Caki2 (cell line): ENCODE results near the gene PDK3. TPM values are rescaled to one million over a fixed set of nuclear protein-coding genes. Genes with fewer than 3 reads are reported as not detected.

ENCODE experiments used
- DNase-seq: peaks from one replicate; pipeline ENCODE4 v3.0.0-alpha.2; 2015; ENCODE audit warnings: low read depth
- in situ Hi-C: cut with HindIII; loops from 2 replicates; pipeline ENCODE4 v1.10.0; 2016; ENCODE audit warnings: low sequenced_read_pairs, low pct_unique_long_range_greater_than_20kb, mixed read lengths
- total RNA-seq: library from RNA; depleted of rRNA; stranded (reverse); fragments of >200 nt; shearing (Covaris generic); gene quantifications from 2 replicates; pipeline ENCODE4 v1.2.3, GENCODE V29; 2014; ENCODE audit warnings: low replicate concordance; rRNA removed

The PDK3 gene
- 19.3 and 21.1 TPM in 2 replicates for total RNA-seq

DNA sequence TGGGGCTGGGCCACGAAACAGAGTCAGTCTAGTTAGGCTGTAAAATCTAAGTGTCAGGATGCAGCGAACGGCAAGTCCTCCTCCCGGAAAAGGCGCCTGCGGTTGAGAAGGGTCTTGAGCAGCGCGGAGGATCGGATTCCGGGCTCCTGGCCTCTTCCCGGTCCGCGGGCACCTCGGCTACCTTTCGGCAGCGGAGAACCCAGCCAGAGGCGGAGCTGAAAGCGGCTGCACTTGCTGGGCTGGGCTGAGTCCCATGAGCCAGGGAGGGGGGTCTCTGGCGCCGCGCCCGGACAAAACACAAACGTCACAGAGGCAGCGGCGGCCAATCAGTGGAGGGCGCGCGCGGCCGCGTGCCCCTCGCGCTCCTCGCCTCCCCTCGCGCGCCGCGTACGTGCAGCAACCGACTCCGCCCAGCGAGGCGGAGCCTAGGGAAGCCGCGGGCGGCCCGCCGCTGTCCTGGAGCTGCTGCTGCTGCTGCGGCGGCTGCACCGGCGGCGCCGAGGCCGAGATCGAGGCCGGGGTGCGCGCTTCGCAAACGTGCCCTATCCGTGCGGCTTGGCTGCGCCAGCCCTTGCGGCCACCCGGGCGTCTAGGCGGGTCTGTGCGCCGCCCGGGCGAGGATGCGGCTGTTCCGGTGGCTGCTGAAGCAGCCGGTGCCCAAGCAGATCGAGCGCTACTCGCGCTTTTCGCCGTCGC, at the start of gene PDK3:
TSS of gene PDK3 (plus strand) at position 451 of the 696 bp plus-strand sequence. CDS start at position 621, 170 bp downstream.
- peak; percentile 93 for DNase-seq
- in situ Hi-C loops: no loop called here

DNA sequence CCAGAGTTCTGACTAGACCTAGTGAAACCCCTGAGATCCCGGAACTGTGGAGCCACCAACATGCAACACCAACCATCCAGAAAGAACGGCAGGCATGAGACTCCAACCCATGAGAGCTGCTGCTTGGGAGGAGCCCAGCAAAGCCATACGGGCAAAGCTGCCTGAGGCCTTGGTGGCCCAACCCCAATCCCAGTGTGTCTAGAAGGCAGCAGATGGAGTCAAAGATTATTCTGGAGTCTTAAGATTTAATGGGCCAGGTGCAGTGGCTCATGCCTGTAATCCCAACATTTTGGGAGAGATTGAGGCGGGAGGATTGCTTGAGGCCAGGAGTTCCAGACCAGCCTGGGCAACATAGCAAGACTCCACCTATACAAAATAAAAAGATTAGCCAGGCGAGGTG, 49.2 kb upstream of the PDK3 start:
- no peak for DNase-seq
- in situ Hi-C loops: no loop called here

DNA sequence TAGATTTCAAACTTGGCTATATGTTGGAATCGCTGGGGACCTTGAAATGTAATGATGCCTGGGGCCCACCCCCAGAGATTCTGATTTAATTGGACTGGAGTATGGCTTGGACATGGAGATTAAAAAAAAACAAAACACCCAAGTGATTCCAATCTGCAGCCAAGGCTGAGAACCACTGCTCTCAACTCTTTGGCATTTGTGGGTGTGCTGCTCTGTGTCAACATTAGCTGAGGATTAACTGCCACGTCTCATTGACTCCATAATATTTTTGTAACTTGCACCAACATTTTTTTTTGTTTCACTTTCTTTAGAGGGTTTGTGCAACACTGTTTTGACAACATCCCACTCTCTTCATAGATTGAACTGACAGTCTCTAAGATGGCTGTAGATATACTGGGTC, 41.1 kb upstream of the PDK3 start:
- peak; percentile 65 for DNase-seq
- in situ Hi-C loops: no loop called here

DNA sequence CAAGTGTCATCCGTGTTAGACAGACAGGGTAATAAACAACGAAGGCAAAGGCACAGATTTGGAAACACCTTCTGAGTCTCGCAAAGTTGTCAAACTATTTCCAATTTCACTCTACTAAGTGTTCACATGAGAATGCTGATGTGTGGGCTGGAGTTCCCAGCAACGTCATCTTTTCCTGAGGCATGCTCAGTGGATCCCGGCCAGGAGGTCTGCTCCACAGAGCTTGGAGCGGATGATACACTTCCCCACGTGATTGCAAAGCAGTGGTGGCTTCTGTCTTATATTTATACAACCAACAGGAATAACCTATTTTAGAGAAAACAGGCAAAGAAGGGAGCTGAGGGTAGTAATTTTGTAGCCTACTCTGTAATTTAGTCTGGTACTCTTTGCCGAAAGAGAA, 40.1 kb upstream of the PDK3 start:
- in situ Hi-C loops: no loop called here
- no peak for DNase-seq

DNA sequence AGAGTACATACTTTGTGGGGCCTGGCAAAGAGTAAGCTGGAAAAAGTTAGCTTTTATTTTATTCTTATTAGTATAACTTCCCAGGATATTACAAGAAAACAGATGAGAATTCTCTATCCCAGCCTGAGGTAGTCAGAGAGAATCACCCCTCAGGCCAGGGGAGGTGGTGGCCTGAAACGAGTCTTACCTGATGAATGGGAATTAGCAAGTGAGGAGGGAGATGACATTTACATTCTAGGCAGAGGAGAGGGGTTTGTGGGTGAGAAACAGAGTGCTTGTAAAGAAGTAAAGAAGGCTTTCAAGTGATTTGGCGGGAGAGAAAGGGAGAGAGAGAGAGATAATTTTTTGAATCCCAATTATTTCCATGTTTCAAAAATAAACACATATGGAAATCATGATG, 39.3 kb upstream of the PDK3 start:
- DNase-seq: no peak
- in situ Hi-C loops: no loop called here

DNA sequence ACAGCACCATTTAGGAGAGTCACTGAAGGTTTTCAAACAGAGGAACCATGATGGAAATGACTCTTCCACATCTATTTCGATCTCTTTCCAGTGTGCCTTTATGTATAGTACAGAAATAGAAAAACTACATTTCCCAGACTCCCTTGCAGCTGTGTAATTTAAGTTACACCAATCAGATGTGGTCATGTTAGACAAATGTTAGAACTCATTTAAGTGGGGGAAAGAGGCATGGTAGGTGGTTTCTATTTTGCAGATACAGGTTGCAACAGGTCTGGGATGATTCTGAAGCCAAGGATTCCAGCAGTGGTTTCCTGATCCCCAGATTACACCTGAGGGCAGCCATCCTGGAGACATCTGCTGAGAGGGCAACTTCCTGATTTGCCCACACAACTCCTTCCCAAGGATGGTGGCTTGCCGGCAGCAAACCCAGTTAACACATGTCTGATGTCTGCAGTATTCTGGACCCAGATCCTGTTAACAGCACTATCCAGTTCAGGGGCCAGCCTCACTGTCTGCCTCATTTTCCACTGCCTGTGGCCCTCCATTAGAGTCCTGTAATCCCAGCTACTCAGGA, 38.7 kb upstream of the PDK3 start:
- in situ Hi-C loops: no loop called here

DNA sequence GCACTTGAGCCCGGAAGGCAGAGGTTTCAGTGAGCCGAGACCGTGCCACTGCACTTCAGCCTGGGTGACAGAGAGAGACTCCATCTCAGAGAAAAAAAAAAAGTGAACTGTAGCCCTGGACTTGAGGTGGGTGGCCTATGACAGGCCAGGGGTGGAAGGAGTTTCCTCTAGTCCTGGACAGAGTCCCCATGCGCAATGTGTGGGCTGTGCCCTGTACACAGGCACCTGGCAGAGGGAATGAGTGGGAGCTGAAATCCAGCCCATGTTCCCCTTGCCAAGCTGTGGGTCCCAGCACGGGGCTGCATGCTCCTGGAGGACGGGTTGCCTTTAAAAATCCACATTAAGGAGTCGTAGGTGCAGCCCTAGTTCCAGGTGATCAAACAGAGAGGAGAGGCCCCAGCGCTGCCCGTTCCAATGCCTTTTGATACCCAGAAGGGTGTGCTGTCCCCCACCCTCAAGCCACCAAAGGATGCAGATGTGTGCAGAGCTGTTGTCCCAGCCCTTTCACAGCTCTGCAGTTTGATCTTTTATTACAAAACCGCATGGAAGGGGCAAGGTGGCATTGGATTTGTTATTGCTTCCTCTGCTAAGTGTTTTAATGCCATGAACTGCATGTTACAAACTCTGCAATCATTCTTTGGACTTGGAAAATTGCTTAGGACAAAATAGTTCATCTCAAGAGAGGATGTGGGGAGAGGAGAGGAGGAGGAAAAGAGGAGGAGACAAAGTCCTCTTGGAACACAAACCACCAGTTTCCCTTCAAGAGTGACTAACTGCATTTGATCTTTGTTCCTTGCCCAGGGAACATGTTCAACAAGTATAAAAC, 38.0 kb upstream of the PDK3 start:
- in situ Hi-C loops: no loop called here
- DNase-seq: no peak

More for the DNA sequence above, 38.7 kb upstream of the PDK3 start:
- DNase-seq: peak; percentile 16

DNA sequence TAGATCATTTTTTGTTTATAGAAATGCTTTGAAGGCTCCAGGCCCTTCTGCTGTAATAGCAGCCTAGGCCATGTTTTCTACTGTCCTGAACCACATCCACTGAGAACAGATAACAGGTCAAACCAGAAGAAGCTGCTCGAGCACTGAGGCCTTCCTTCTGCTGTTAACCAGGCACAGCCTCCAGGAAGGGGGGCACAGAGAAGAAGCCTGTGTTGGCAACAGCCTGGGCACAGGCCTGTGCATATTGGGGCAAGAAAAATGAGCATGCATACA, 37.4 kb upstream of the PDK3 start:
- in situ Hi-C loops: no loop called here
- no peak for DNase-seq

DNA sequence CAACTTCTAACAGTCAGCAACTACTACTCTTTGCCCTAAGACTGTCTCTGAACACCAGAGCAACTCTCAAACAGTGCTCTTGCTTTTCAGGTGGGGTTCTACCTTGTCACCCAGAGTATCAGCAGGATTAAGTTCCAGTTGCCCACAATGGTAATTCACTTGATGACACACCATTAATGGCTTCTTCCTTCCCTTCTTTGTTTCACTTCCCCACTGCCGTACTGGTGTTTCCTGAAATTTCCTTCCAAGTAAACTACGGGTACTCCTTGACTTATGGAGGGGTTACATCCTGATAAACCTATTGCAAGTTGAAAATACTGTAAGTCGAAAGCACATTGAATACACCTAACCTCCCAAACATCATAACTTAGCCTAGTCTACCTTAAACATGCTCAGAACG, 36.6 kb upstream of the PDK3 start:
- in situ Hi-C loops: no loop called here

DNA sequence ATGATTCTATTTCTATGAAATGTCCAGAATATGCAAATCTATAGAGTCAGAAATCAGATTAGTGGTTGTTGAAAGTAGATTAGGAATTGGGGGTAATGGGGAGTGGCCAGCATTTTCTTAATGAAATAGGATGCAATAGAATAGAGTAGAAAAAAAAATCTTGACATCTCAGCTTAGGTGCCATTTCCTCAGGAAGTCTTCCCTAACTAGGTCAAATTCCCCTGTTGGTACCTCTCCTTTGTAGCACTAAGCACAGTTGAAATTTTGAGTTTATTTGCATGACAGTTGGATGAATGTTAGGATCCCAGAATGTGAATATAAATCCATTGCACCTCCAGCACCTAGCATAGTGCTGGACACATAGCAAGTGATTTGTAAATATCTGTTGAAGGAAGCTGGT, 30.0 kb upstream of the PDK3 start:
- no peak for DNase-seq
- in situ Hi-C loops: no loop called here

More for the DNA sequence above, 36.6 kb upstream of the PDK3 start:
- no peak for DNase-seq

DNA sequence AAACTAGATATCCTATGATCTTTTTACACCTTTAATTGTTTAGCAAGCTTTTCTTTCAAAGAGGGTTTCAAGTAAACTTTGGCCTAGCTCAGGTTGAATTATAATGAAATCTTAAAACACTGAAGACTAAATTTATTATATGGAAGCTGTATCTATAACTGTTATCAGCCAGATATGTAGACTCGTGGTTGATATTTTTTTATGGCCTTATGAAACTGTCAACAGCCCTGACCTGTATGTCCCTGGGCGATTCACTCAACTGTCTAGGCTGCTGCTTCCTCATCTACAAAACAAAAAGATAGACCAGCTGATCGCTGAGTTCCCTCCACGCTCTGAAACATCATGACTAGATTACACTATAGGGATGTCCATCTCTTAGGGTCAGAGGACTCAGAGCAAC, 21.2 kb upstream of the PDK3 start:
- no peak for DNase-seq
- in situ Hi-C loops: no loop called here

DNA sequence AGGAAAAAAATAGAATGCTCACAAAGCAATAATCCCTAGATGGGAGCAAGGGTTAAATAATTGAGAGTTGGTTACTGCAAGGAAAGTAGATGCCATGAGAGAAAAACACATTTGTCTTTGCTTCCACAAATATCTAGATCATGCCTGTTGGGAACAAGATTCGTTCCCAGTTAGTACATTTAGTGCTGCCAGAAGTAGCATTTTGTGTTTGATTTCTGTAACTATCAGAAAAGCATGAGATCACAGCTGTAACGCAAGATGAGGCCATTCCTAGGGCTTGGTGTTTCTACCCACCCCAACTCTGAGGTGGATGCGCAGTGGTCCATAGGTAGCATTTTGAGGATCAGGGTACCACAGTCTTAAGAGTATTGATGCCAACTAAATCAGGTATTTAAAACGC, 20.4 kb upstream of the PDK3 start:
- in situ Hi-C loops: no loop called here
- DNase-seq: no peak

DNA sequence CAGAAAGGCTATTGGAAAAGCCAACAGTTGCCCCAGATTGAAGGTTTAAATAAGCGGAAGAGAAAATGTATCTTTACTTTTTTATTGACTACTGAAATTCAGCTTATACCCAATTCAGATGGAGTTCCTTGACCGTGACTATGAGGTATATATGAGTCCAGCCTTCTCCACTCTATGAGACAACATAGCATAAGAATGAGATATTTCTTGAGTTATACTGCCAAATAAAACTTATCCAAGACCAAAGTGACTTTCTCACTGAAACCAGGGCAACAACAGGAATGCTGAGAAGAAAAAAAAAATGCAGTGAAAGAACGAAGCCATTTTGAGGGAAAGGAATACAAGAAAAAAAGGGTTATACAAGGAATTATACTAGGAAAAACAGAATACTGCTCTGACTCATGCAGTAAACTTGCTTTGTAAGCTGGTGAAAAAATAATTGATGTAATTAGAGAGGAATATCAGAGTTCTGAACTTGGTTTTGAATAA, 16.3 kb upstream of the PDK3 start:
- no peak for DNase-seq
- in situ Hi-C loops: no loop called here

DNA sequence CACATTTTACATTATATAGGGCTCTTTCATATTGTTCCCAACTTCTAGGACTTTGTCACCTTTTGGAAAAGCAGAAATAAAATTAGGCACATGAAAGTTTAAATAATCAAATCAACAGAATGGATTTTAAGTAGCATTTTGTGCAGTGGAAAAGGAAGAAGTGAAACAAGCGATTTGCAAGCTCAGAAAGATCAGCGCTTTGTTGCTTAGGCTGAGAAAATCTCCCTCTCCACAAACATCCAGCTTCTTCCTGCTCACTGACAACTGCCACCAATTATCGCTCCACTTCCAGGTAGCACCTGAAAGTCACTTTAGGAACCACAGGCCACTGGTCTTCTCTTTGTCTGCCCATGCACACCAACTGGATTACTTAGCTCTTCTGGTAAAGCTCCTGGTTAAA, 2.0 kb upstream of the PDK3 start:
- in situ Hi-C loops: no loop called here
- DNase-seq: no peak

DNA sequence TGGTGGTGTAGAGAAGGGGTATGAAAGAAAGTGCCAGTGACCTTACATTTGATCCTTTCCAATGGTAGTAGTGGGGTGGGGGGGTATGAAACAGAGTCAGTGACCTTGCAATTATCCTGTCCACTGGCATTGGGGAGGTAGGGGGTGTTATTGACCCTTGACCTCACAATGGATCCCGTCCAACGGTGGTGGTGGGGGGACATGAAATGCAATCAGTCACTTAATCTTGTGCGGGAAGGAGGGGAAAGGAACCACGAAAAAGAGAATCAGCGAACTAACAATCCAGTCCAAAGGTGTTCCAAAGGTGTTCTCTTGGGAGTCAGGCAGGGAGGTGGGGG, 619 bp upstream of the PDK3 start:
- in situ Hi-C loops: no loop called here
- DNase-seq: no peak

DNA sequence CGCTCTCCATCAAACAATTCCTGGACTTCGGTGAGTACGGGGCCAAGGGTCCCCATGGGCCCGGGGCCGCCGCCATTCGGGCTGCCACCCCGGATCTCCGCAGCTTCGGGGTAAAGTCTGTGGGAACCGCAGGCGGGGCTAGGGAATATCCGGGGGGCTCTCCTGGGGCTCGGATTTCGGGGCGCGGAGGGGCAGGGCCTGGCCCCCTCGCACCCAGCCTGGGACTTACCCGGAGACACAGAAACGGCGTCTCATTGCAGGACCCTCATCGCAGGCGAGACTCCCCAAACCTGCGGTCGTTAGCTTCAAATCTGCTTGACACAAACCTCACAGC, 413 bp downstream of the PDK3 start:
- in situ Hi-C loops: no loop called here
- DNase-seq: no peak

DNA sequence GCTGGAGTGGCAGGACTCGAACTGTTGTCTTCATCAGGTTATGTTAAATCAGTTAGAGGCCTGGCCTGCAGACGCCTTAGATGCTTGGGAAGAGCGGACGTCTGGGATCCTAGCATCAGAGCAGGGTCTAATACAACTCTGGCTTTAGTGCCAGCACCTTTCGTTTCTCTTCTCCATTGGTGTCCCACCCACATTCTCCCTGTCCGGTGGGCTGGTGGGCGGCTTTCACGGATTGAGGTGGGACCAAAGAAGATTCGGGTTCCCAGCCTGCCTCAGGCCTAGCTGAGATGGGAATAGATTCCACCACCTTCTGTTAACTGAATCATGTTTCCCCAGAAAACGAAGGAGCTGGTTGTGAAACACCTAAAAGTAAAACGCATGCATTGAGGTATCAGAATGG, 939 bp downstream of the PDK3 start:
- in situ Hi-C loops: no loop called here
- no peak for DNase-seq

DNA sequence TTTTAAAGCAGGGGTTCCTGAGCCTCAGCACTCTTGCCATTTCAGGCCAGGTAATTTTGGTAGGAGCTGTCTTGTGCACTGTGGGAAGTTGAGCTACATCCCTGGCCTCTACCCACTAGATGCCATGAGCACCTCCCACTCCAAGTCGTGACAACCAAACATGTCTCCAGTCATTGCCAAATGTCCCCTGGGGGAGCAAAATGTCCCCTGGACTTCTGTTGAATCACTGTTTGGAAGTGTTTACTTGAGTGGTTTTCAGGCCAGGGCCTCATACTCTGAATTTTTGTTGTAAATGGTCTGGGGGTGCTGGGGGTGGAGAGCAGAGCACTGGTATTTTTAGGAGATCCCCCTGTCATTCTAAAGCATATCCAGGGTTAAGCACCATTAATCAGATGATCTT, 3.2 kb downstream of the PDK3 start:
- in situ Hi-C loops: no loop called here
- DNase-seq: no peak

DNA sequence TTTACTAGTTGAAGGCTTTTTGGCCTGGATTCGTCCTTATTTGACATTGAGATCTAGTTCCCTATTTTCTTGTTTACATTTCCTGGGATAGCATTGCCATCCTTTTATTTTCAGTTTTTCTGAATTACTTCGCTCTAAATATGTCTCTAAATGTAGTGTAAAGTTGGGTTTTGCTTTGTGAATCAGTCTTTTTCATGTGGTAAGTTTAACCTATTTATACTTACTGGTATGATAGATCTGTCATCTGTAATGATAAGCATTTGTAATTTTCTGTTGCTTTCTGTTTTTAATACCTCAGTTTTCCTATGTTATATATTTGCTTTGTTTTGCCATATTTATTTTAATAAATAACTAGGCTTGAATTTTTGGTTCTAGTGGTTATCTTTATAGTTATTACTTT, 6.7 kb downstream of the PDK3 start:
- DNase-seq: no peak
- in situ Hi-C loops: no loop called here

DNA sequence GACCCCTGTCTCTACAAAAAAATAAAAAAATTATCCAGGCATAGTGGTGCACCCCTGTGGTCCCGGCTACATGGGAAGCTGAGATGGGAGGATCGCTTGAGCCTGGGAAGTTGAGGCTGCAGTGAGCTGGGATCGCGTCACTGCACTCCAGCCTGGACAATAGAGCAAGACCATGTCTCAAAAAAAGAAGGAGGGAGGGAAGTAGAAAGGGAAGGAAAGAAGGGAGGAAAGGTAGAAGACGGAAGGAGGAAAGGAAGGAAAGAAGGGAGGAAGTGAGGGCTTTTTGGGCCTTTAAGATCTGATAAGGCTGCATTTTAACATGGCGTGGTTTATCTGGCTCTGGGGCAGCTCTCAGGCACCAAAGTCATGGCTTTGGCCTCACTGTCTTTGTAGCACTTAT, 10.4 kb downstream of the PDK3 start:
- DNase-seq: no peak
- in situ Hi-C loops: no loop called here
